GM19035 (cell line): ENCODE results near the gene AKAP11.
"Not testable (repeated sequence)": the region's sequence is repeated elsewhere in the genome, so short reads cannot be mapped to it uniquely, and the experiment has no call there.

Experiments
- ATAC-seq: cut with Tn5 transposase; IDR thresholded peaks from one replicate; pipeline ENCODE4 v1.9.1; 2021; ENCODE audit not compliant: unreplicated experiment

Gene AKAP11, protein sequence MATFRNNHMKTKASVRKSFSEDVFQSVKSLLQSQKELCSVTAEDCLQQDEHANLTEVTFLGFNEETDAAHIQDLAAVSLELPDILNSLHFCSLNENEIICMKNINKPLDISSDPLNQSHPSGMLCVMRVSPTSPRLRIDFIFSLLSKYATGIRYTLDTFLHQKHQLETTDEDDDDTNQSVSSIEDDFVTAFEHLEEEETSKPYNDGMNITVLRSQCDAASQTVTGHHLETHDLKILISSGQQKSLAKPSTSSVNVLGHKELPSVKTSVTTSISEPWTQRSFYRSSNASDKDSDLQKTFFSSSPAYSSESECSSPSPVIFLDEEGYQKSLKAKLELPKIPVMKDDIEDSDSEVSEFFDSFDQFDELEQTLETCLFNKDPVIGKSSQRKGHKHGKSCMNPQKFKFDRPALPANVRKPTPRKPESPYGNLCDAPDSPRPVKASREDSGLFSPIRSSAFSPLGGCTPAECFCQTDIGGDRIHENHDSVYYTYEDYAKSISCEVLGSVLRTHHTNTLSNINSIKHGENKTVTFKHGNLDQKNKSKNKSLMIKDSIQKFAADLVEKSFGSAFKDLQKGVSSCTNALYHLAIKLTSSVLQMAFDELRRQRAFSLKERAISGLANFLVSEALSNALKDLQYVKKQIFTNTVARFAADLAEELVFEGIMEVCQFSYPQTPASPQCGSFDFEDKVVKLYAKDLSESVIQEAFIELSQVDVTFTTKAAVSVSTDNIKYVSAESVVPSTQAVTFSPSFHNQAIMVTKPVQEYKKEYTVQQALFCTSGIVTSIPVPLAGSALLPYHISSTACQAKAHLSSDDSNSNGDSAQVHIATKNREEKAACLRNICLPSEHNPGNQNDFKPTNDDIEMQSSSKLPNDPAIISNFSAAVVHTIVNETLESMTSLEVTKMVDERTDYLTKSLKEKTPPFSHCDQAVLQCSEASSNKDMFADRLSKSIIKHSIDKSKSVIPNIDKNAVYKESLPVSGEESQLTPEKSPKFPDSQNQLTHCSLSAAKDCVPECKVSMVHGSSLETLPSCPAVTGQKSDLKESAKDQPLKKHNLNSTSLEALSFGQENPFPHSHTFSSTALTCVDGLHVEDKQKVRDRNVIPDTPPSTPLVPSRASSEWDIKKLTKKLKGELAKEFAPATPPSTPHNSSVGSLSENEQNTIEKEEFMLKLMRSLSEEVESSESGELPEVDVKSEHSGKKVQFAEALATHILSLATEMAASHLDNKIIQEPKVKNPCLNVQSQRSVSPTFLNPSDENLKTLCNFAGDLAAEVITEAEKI (N-terminal part only)

DNA sequence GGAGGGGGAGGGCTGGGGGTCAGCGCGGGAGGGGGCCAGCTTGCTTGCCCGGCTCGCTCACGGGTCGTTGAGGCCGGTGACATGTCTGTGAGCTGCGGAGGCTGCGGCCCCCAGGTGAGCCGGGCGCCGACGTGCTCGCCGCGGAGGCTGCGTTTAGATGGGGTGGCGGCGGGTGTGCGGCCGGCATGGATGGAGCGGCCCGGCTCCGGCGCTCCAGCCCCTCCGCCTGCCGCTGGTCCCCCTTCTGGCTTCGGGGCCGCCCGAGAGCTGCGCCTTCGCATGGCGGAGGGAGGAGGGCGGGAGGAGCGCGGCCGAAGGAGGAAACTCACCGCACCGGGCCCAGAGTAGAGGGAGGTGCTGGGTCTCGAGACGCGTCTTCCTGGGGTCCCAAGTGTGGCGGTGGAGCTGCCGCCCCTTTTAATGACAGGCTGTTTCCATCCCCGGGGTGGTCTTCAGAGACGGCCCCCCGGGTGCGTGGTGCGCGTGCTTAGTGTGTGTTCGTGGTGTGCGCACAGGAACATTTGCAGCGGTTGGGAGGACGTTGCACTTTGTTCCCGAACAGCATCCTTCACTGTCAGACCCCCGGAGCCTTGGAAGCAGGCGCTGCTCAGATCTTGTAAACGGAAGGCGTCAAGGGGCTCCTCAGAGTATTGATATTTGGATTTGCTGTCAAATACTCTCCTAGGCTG is at the start of gene AKAP11:
AKAP11 (plus strand) TSS at position 38 of the 689 bp plus-strand sequence. CDS start 14,197 bp downstream, outside the sequence.
- peak; percentile 23 for ATAC-seq

DNA sequence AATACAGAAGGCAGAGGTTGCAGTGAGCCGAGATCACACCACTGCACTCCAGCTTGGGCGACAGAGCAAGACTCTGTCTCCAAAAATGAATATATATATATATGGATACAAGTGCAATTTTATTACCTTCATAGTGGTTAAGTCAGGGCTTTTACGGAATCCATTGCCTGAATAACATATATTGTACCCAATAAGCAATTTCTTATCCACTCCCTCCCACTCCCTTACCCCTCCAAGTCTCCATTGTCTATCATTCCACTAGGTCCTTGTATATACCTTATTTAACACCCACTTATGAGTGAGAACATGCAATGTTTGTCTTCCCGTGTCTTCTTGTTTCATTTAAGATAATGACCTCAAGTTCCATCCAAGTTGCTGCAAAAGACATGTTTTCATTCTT is 48.3 kb upstream of the AKAP11 start:
- ATAC-seq = no peak

DNA sequence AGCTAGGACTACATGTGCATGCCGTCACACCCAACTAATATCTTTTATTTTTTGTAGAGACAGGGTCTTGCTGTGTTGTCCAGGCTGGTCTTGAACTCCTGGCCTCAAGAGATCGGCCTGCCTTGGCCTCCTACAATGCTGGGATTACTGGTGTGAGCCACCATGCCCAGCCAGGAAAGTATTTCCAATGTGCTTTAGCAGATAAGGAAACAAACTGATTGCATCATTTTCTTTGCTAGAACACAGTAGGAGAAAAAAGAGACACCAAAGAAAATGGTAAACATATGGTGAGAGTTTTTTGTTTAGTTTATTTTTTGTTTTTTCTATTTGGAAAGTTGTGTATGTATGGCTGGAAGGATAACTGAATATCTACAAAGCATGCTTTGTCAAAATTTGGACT is 46.9 kb upstream of the AKAP11 start:
- no peak for ATAC-seq

DNA sequence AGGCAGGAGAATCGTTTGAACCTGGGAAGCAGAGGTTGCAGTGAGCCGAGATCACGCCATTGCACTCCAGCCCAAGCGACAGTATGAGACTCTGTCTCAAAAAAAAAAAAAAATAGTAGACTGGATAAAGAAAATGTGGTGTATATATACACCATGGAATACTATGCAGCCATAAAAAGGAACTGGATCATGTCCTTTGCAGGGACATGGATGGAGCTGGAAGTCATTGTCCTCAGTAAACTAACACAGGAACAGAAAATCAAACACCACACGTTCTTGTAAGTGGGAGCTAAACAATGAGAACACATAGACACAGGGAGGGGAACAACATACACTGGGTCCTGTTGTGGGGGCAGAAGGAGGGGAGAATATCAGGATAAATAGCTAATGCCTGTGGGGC is 45.2 kb upstream of the AKAP11 start:
- ATAC-seq = not testable (repeated sequence)

DNA sequence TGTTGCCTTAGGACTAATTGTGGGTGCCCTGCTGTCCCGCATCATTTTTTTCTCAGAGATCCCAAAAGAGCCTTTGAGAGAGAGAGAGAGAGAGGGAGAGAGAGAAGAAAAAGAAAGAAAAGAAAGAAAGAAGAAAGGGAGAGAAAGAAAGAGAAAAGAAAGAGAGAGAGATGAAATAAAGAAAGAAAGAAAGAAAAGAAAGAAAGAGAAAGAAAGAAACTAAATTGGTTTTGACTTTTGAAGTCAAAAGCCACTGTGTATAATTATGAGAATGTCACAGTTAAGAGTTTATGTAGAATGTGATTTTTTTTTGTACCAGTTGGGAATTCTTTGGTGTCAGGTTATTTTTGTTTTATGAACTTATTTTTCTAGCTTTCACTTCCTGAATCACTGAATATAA is 43.4 kb upstream of the AKAP11 start:
- ATAC-seq = no peak

DNA sequence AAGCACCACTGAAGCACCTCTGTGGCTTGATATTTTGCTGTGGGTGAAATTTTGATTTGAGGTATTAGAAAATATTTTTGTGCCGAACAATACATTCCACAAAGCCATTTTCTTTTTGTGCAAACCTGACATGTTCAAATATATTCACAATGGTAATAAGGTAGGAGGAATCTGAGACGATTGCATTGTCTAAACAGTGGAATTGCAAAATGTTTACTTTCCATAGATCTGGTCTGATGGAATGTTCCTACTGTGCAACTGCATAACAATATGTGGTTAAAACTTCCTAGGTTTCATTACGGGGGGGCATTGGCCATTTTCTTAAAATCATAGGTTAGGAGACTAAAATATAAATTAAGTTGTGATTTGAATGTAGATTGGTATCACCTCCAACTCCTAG is 42.7 kb upstream of the AKAP11 start:
- ATAC-seq = no peak

DNA sequence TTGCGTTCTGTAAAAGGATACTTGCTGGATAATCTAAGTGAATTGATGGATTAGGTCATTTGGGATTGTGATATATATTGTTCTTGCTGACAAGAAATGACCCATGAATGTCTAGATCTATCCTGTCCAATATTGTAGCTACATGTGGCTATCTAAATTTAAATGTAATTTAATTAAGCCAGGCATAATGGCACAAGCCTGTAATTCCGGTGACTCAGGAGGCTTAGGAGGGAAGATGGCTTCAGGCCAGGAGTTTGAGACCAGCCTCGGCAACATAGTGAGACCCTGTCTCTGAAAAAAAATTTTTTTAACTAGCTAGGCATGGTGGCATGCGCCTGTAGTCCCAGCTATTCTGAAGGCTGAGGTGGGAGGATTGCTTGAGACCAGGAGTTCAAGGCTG is 39.3 kb upstream of the AKAP11 start:
- ATAC-seq = no peak

DNA sequence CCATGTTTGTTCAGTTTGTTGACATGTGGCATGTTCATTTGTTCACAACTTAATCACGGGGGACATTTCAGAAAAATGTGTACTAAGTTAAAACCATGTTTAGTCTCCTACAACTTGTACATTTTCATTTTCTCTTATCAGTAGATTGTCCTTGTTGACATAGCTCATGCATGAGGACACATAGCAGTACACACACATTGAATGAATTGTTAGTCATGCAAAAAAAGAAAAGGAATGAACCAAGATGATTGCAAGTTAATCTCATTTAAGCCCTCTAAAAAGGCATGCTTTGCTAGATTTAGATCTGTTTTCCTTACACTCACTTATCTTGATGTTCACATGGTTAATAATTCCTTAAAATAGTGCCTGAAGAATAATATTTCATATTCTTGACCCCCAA is 38.2 kb upstream of the AKAP11 start:
- no peak for ATAC-seq

DNA sequence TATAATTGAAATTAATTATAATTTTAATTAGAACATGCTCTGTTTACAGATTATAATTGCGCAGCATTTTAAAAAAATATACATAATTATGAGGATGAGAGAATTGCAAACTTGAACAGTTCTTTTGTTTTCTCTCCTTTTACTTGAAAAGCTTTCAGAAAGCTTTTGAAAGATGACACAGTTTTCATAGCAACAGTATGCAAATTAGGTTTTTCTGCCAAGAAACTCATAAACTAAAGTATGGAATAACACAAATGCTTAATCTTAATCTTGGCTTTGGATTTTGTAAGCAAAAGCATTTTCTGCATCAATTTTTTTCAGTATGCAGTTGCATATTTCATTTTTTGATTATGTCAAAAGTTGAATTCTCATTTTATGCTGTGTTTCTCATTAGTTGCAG is 32.8 kb upstream of the AKAP11 start:
- ATAC-seq = no peak

DNA sequence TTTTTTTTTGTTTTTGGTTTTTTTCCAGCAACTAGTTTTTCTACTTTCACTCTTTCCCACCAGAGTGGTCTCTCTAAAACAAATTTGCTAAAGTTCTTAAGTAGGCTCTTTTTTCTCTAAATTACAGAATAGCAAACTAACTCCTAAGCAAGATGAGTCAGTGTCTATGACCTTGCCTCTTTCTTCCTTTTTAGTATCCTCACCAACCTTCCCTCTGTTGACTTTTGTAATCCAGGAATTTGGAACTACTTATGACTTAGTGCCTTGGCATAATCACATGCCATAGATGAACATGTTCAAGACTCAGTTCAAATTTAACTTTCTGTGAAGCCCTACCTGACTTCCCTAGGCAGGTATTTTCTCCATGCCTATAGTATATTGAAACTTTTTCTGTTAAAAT is 32.3 kb upstream of the AKAP11 start:
- no peak for ATAC-seq

DNA sequence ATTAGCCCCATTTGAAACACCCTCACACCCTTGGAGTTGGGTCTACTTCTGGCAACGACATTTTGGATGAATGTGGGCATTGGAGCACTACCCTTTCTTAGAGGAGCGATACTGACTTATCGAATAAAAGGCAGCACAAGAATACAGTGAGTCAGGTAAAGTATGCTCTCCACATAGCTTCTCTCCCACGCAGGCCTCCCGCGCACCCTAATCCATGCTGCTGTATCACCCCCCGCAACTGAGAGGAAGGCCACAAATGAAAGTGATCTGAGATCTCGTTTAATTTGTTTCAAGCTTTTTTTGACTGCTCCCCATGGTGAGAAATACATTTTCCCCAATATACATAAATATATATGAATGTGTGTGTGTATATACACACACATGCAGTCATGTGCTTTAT is 25.4 kb upstream of the AKAP11 start:
- no peak for ATAC-seq

DNA sequence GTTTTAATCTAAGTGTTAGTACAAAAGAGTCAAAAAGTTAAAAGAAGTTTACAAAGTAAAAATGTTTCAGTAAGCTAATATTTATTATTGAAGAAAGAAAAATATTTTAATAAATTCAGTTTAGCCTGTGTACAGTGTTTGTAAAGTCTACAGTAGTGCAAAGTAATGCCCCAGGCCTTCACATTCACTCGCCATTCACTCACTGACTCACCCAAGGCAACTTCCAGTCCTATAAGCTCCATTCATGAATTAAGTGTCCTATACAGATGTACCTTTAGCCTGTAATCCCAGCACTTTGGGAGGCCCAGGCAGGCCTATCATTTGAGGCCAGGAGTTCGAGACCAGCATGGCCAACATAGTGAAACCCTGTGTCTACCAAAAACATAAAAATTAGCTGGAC is 24.1 kb upstream of the AKAP11 start:
- ATAC-seq = no peak

DNA sequence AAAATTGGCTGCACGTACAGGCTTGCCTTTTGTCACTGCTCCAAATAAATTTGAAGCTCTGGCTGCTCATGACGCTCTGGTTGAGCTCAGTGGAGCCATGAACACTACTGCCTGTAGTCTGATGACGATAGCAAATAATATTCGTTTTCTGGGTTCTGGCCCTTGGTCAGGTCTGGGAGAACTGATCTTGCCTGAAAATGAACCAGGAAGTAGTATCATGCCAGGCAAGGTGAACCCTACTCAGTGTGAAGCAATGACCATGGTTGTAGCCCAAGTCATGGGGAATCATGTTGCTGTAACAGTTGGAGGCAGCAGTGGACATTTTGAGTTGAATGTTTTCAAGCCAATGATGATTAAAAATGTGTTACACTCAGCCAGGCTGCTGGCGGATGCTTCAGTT is 16.1 kb upstream of the AKAP11 start:
- ATAC-seq = no peak

DNA sequence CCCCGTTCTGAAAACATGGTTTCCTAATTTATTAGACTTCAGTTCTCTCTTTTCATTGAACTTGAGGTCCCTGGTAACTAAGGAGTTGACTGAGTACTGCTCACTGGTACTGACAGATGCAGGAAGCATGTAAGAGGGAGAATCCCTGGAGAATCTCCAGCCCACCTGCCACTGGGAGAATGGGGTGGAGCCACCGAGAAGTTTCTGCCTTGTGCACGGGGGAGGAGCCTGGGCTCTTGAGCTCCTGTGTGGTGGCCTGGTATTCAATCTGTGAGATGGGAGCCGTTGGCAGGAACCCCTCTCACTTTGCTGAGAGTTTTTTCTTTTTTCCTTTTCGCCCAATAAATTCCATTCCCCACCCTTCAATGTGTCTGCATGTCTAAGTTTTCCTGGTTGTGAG is 13.2 kb upstream of the AKAP11 start:
- ATAC-seq = no peak

DNA sequence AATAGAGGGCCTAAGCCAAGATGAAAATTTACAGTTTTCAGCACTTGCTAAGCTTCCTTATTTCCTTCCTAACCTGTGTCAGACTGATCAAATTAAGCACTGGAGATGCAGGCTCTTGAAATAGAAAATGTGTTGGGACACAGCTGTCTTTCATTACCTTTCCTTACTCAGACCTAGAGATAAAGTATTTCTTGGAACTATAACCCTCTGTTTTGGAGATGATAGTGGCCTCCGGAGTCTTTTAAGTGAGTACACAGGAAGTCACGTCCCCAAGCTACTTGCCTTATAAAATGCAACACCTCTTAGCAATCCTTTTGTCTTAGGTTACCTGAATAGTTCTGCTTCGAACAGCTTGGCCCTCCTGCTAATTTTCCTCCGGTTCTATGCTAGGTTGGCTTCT is 12.4 kb upstream of the AKAP11 start:
- no peak for ATAC-seq

DNA sequence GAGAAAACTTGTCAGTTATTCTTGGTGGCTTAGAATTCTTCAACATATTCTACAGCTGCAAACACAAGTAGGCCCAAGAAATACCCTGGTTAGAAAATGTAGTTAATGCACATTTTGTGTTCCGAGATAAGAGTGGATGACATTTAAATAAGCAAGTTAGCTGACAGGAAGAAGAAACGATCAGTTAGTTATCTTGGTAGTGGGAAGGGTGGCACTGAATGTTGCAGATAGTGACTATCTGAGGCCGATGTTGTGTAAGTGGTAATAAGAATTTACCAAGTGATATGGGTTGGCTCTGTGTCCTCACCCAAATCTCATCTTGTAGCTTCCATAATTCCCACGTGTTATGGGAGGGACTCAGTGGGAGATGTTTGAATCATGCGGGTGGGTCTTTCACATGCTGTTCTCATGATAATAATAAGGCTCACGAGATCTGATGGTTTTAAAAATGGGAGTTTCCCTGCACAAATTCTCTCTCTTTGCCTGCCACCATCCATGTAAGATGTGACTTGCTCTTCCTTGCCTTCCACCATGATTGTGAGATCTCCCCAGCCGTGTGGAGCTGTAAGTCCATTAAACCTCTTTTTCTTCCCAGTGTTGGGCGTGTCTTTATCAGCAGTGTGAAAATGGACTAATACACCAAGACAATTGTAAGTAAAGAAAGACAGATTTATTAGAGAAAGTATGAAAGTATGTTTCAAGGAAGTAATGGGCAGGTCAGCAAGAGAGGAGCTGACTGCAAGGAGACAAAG is 10.9 kb upstream of the AKAP11 start:
- ATAC-seq = no peak

DNA sequence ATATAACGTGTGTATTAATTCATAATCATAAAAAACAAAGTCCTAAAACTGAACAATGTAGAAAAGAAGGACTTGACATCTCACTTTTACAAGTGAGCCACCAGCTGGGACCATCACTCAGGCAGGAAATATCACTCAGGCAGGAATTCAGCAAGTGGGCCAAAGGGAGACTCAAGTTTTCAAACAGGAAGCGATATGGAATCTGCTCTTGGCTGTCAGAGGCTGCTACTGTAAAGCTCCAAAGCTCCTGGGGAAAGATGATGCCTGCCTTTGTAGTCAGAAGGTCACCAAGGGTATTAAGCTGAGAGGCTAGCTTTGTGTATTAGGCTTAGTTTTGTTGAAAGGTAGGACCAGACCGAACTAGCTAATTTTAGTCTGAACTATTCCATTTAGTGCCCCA is 5.5 kb upstream of the AKAP11 start:
- no peak for ATAC-seq

DNA sequence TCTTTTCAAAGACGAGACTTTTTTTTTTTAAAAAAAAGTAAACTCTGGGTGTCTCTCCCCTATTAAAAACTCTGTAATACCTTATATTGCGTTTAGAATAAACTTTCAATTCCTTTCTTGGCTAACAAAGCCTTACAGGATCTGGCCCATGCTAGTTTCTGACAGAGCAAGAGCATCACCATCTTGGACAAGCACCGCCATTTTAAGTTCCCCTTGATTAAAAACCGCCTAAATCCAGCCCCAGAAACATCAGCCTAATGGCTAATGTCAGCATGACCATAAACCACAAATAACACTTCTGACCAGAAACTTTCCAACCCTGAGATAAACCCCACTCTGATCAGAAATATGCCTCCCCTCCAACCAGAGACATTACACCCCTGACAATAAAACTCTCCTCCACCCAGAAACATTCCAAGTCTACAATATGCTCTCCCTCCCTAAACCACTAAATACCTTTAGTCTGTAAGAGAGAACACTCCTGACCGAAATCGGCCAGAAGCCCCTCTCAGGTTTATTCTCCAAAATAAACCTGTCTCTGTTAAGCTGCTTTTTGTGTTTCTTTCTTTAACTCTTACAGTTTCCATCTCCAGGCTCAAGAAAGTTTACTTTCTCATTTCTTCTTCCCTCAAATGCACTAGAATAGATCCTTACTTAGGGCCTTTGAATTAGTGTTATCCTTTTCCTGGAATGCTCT is 1.6 kb upstream of the AKAP11 start:
- no peak for ATAC-seq

DNA sequence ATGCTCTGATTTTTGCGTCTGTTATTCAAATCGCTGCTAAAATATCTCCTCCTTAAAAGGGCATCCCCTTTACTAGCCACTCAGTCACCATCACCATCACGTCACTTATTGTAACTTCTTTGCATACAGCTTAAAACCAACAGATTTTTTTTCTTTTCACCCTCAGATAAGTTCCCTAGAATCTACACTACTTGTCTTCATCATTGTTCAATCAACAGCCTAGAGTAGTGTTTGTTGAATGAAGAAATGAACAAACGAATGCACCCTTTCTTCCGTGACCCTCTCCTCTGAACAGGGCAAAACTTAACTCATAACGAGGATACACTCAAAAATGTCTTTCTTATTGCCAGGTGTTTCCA is 1.1 kb upstream of the AKAP11 start:
- ATAC-seq = no peak
